ENCODE results near the gene ADAM19. TPM values are rescaled to one million over a fixed set of nuclear protein-coding genes. Genes with fewer than 3 reads are reported as not detected.

ADAM19 gene
- total and polyA plus RNA-seq, 2 donors from 2014 or later = 0.88 to 9.2 TPM

- Histone ChIP-seq H3K36me3 (ENCODE audit: control insufficient read depth in 2 of 3, insufficient read depth in 3 of 3, low read length in 3 of 3) (peaks cover 0 to 2% (median 0%) of the 10 kb centered on the region in 3 donors), H3K4me1 (ENCODE audit: control insufficient read depth in 2 of 3, insufficient read depth in 2 of 3, low read depth in 1 of 3, low read length in 3 of 3) (no peaks in the 10 kb centered on the region)
Measured at GRCh38 chr5:157491471-157491995, 84.0 kb downstream of the ADAM19 start.

GRCh38 chr5:157487358-157487757 lies 88.2 kb downstream of the ADAM19 start:
- H3K4me3 ChIP-seq (ENCODE audit: low read length in 3 of 3) = no peak overlapping the region
- FAIRE-seq (no peak), DNase-seq (no peak)
- no peak for TF ChIP-seq CTCF (IDR thresholded peaks at IDR 0.05; ENCODE audit: borderline replicate concordance, extremely low read depth, insufficient read depth)
- H3K36me3 ChIP-seq (ENCODE audit: control insufficient read depth in 2 of 3, insufficient read depth in 3 of 3, low read length in 3 of 3) = peaks cover 0 to 2% (median 0%) of the 10 kb centered on the region in 3 donors
- H3K4me1 ChIP-seq (ENCODE audit: control insufficient read depth in 2 of 3, insufficient read depth in 2 of 3, low read depth in 1 of 3, low read length in 3 of 3) = no peaks in the 10 kb centered on the region
- intact Hi-C loops (cut with DNase I) = no loop called here
- H3K9me3 ChIP-seq (ENCODE audit: control insufficient read depth in 2 of 3, insufficient read depth in 1 of 3, low read length in 3 of 3) = no peaks in the 10 kb centered on the region
- no peak overlapping the region for H3K27ac ChIP-seq (ENCODE audit: low read depth in 2 of 2, low read length in 2 of 2)
- H3K9ac ChIP-seq (ENCODE audit: low read length in 3 of 3) = no peak overlapping the region
- H3K27me3 ChIP-seq (ENCODE audit: control insufficient read depth, insufficient read depth, low read length) = no peaks in the 10 kb centered on the region

More at GRCh38 chr5:157491471-157491995, 84.0 kb downstream of the ADAM19 start:
- H3K27me3 ChIP-seq (ENCODE audit: control insufficient read depth, insufficient read depth, low read length) = no peaks in the 10 kb centered on the region
- FAIRE-seq (no peak), DNase-seq (no peak)
- no peak for TF ChIP-seq CTCF (IDR thresholded peaks at IDR 0.05; ENCODE audit: borderline replicate concordance, extremely low read depth, insufficient read depth)
- no peak overlapping the region for H3K9ac ChIP-seq (ENCODE audit: low read length in 3 of 3)
- H3K9me3 ChIP-seq (ENCODE audit: control insufficient read depth in 2 of 3, insufficient read depth in 1 of 3, low read length in 3 of 3) = no peaks in the 10 kb centered on the region
- intact Hi-C loops (cut with DNase I) = no loop called here
- no peak overlapping the region for H3K4me3 ChIP-seq (ENCODE audit: low read length in 3 of 3)
- no peak overlapping the region for H3K27ac ChIP-seq (ENCODE audit: low read depth in 2 of 2, low read length in 2 of 2)

GRCh38 chr5:157486861-157487260 lies 88.7 kb downstream of the ADAM19 start:
- TF ChIP-seq CTCF (IDR thresholded peaks at IDR 0.05; ENCODE audit: borderline replicate concordance, extremely low read depth, insufficient read depth) = no peak
- Histone ChIP-seq H3K4me1 (ENCODE audit: control insufficient read depth in 2 of 3, insufficient read depth in 2 of 3, low read depth in 1 of 3, low read length in 3 of 3) (no peaks in the 10 kb centered on the region), H3K9ac (ENCODE audit: low read length in 3 of 3) (no peak overlapping the region), H3K27ac (ENCODE audit: low read depth in 2 of 2, low read length in 2 of 2) (no peak overlapping the region), H3K27me3 (ENCODE audit: control insufficient read depth, insufficient read depth, low read length) (no peaks in the 10 kb centered on the region), H3K9me3 (ENCODE audit: control insufficient read depth in 2 of 3, insufficient read depth in 1 of 3, low read length in 3 of 3) (no peaks in the 10 kb centered on the region), H3K36me3 (ENCODE audit: control insufficient read depth in 2 of 3, insufficient read depth in 3 of 3, low read length in 3 of 3) (peaks cover 0 to 2% (median 0%) of the 10 kb centered on the region in 3 donors), H3K4me3 (ENCODE audit: low read length in 3 of 3) (no peak overlapping the region)
- no peak for DNase-seq
- intact Hi-C loops (cut with DNase I) = no loop called here
- FAIRE-seq = no peak

GRCh38 chr5:157486221-157486681 lies 89.3 kb downstream of the ADAM19 start:
- FAIRE-seq (no peak), DNase-seq (no peak)
- Histone ChIP-seq H3K27ac (ENCODE audit: low read depth in 2 of 2, low read length in 2 of 2) (no peak overlapping the region), H3K9me3 (ENCODE audit: control insufficient read depth in 2 of 3, insufficient read depth in 1 of 3, low read length in 3 of 3) (no peaks in the 10 kb centered on the region), H3K9ac (ENCODE audit: low read length in 3 of 3) (no peak overlapping the region), H3K36me3 (ENCODE audit: control insufficient read depth in 2 of 3, insufficient read depth in 3 of 3, low read length in 3 of 3) (peaks cover 0 to 2% (median 0%) of the 10 kb centered on the region in 3 donors), H3K27me3 (ENCODE audit: control insufficient read depth, insufficient read depth, low read length) (no peaks in the 10 kb centered on the region), H3K4me1 (ENCODE audit: control insufficient read depth in 2 of 3, insufficient read depth in 2 of 3, low read depth in 1 of 3, low read length in 3 of 3) (no peaks in the 10 kb centered on the region), H3K4me3 (ENCODE audit: low read length in 3 of 3) (no peak overlapping the region)
- no peak for TF ChIP-seq CTCF (IDR thresholded peaks at IDR 0.05; ENCODE audit: borderline replicate concordance, extremely low read depth, insufficient read depth)
- intact Hi-C loops (cut with DNase I) = no loop called here
